ENCODE results near the gene C11orf42.

C11orf42 gene, protein sequence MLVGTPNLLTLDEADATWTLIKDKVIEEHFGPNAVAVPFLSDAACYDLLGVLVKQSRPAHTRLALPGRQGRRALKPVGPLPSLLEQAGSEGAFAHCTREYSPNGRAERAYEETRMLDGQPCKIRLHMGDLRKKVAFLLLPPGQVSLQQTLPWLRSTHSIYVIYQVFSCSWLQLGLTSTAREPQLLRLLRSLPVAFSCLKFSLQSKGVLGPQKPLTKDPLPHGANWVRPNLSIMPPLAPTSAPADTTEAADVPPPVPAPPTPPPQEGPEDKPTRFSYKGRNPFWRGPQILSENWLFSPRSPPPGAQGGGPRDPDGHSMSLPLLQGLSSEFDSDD

DNA sequence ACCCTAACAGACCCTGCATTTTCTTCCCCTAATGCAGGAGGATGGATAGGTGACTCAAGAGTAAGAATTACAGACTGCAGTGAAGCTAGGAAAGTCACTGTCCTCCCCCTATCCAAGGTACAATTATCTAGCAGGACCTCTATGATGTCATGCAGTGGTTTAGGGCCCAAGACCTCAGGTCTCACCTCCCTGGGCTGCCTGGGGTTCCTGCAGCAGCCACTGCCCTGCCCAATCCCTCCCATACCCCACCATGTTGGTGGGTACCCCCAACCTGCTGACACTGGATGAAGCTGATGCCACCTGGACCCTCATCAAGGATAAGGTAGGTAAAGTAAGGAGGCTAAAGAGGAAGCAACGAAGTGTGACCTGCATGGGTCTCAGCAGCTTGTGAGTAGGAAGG, at the start of gene C11orf42:
C11orf42 (plus strand) TSS at position 192 of the 400 bp plus-strand sequence; CDS start at position 251, 59 bp downstream.
- no peak for DNase-seq (ENCODE audit: low read depth in 2 of 2)

DNA sequence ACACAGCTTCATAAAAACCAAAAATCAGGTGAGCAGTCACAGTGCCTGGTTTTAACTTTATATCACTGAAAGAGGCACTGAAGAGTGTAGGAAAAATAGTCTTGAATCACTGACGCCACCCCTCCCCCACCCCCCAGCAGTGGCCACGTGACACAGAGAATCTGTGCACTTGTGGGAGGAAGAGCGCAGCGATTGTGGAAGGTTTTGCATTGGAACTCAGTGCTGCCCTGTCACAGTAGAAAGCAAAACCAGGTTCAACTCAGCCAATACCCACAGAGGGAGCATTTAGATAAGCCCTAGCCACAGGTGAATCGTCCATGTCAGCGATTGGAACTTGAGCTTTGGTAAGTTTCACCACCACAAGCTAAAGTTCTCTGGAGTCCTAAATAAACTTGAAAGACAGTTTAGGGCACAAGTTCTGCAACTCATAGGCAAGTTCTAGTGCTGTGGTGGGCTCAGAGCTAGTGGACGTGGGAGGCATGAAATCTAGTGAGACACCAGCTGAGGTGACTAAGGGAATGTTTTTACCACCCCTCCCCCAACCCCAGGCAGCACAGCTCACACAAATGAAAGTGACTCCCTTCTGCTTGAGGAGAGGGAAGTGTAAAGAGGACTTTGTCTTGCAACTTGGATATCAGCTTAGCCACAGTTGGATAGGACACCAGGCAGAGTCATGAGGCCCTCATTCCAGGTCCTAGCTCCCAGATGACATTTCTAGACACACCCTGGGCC, 48.6 kb upstream of the C11orf42 start:
- no peak for DNase-seq (ENCODE audit: low read depth in 2 of 2)

DNA sequence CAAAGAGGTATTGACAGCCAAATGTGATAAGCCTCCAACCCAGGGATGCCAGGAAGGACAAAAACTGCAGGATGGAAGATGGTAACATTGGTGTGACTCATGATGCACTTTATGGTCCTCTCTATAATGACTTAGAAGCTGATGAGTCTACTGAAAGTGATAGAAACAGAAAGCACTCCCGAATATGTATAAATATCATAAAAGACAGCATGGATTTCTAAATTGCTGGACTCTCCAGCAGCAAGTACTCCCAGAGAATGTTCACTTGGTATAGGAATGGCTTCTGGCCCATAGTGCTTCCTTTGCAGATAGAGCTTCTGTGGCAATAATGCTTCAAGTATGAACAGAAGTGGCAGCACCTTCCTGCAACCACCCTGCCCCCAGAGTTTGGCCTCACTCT, 35.1 kb upstream of the C11orf42 start, which contains the start of gene OR52B2:
OR52B2 (minus strand) TSS at position 101 of the 400 bp plus-strand sequence; CDS start at position 101, 0 bp downstream.
- DNase-seq (ENCODE audit: low read depth in 2 of 2): no peak

DNA sequence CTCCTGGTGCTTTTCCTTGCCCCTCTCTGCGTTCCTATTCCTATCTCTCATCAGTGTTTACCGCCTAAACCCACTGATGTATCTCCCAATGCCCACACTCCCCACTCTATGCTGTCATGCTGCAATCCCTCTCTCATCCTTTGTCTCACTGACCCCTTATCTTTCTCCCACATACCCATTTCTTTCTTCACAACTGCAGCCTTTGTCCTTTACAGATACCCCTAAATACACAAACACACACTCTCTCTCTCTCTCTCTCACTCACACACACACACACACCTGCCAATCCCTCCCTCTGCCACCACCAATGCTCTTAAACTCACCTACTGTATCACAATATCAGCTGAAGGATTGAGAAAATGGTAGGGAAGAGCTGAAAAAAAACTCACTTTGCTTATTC, 29.9 kb upstream of the C11orf42 start:
- no peak for DNase-seq (ENCODE audit: low read depth in 2 of 2)

DNA sequence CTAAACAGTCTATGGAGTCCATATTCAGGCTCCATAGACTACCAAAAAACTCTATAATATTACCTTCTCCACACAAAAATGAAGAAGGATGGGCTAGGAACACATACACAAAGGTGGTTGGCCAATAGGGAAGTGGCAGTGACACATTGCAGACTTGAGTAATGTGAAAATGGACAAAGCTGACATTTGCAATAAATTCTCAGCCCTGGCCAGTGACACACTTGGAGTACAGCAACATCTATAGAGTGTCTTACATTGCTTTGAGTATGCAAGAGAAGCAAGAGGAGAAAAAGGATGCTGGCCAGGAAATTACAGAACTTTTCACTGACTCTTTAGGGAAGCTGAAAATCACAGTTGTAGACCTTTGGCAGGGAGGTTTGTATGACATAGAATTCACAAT, 13.6 kb upstream of the C11orf42 start:
- no peak for DNase-seq (ENCODE audit: low read depth in 2 of 2)

DNA sequence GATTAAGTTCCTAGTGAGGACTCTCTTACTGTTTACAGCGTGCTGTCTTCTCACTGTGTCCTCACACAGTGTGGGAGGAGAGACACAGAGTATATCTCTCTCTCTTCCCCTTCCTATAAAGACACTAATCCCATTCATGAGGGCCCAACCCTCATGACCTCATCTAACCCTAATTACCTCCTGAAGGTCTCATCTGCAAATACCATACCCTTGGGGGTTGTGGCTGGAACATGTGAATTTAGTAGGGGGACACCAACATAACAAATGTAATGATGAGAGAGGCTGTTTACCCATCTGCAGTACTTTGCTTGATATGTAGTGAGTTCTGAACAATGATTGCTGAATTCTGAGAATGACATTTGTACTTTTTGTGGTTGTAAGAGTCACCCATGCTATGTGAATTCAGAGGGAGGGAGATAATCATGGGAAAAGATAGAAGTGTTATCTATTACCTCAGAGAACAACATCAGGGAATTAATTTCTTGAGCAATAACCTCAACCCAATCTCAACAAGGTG, 11.2 kb upstream of the C11orf42 start:
- no peak for DNase-seq (ENCODE audit: low read depth in 2 of 2)

DNA sequence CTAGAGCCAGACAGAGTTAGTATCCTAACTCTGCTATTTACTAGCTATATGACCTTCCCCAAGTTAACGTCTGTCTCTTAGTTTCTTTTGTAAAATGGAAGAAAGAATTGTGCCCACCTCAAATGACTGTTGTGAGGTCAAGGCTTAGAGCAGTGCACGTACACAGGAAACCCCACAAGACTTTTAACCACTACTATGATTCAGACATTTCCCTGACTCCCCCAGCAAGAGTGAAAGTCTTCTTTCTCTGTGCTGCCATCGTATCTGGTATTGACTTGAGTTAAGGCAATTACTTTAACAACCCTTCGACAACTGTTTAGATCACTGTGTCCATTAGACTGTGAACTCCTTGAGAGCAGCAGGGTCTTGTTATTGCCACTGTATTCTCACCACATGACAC, 9.0 kb upstream of the C11orf42 start:
- no peak for DNase-seq (ENCODE audit: low read depth in 2 of 2)

DNA sequence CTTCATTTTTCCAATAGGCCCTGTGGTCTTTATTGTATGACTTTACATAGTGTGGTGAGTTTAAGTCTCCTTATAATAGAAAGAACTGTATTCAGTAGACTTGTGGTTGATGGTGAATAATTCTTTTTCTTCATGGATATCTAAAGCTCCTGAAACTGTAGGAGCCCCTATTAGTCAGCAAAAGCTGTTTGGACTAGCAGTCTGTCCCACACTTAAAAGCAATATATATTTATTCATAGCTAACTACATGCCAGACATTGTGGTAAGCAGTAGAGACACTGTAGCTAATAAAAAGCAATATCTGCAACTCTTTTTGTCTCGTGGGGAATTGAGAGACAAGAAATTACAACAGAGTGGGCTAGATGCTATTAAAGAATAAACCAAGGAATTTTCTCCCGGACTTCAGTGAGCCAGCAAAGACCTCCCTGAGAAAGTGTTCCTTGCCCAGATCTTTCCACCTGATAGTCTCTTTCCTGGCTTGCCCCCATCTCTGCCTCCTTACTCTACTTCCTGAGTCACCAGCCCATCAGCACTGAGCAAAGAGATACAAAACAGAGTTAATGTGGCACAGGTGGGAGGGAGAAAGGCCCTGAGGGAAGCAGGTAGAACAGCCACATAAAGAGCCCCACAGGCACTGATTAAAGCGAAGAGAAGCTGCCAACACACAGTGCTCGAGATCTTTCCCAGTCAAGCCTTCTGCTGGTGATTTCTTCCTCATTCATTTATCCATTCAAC, 7.7 kb upstream of the C11orf42 start:
- no peak for DNase-seq (ENCODE audit: low read depth in 2 of 2)

DNA sequence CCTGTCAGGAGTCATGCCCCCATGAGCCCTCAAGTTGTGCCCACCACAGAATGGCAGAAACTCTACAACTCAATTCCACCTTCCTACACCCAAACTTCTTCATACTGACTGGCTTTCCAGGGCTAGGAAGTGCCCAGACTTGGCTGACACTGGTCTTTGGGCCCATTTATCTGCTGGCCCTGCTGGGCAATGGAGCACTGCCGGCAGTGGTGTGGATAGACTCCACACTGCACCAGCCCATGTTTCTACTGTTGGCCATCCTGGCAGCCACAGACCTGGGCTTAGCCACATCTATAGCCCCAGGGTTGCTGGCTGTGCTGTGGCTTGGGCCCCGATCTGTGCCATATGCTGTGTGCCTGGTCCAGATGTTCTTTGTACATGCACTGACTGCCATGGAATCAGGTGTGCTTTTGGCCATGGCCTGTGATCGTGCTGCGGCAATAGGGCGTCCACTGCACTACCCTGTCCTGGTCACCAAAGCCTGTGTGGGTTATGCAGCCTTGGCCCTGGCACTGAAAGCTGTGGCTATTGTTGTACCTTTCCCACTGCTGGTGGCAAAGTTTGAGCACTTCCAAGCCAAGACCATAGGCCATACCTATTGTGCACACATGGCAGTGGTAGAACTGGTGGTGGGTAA, 6.1 kb upstream of the C11orf42 start, which contains the start of gene OR52W1:
OR52W1 (plus strand) TSS at position 51 of the 637 bp plus-strand sequence; CDS start at position 51, 0 bp downstream.
- no peak for DNase-seq (ENCODE audit: low read depth in 2 of 2)

DNA sequence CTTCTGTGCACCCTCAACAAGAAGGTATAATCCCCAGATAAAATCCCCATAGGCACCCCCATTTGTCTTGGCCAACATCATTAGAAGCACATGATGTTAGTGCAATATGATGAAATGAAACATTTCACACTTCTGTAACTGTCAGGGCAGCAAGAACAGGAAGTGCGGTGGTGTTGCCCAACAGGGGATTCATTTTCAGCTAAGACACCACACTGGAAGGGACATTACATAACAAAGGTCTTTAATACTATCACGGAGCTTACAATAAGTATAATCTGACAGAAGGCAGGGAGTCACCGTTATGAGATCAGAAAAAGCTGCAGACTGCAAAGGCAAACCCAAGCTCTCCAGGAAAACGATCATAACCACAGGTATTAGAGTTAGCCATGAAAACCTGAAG, 4.4 kb upstream of the C11orf42 start:
- peak; percentile 13 for DNase-seq (ENCODE audit: low read depth in 2 of 2)

DNA sequence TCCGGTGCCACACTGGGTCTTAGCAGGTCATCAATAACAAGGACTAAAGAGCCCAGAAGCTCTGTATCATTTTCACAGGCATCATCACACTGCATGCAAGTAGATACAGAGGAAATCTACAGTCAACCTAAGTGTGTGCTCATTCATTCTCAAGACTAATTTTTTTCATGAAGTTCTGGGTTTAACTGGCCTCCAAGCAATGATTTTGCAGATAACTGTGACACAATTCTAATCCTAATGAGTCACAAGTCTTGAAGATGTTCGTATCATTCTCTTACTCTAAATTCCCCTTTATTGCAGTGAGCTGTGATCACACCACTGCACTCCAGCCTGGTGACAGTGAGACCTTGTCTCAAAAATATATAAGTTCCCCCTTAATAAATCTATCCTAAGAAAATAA, 3.9 kb upstream of the C11orf42 start:
- DNase-seq (ENCODE audit: low read depth in 2 of 2): no peak

DNA sequence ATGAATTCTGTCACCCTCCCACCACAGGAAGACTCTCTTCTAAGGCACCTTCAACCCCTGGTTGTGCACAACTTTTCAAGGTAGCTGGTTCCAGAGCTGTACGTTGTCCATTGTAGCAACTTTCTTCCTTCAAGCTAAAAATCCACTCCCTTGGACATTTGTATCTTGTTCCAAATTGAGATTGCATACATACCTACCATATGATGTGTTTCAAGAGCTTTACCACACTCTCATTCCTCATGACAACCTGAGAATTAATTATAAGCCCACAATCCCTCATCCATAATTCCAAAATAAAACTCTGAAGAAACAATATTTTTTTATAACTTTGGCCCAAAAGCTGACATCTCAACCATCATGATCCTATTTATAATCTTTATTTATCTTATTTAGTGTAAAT, 3.3 kb upstream of the C11orf42 start:
- DNase-seq (ENCODE audit: low read depth in 2 of 2): no peak

DNA sequence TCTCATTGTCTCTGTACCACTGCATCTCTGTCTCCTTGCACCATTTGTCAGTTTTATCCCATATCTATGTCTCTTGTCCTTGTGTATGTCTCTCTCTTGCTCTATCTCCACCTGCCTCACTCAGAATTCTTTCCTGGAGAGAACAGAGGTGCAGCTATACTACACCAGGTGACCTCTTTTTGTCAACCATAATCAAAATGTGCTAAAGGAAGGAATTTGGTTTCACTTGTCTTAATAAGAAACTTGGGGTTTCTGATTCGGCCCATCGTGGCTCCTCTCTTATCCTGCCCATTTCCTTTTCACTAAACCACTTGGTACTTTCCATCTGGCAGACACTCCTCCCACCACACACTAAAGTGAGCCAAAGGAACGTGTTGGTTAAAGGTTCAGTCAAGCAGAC, 2.0 kb upstream of the C11orf42 start:
- DNase-seq (ENCODE audit: low read depth in 2 of 2): no peak

DNA sequence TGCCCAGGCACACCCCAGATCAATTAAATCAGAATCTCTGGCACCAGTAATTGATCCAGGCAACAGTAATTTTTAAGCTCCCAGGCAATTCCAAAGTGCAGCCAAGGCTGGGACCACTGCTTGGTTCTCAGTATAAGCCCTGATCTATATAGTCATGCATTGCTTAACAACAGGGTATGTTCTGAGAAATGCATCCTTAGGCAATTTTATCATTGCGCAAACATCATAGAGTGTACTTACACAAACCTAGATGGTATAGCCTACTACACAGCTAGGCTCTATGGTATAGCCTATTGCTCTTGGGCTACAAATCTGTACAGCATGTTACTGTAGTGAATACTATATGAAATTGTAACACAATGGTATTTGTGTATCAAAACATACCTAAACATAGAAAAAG, 651 bp upstream of the C11orf42 start:
- DNase-seq (ENCODE audit: low read depth in 2 of 2): no peak

DNA sequence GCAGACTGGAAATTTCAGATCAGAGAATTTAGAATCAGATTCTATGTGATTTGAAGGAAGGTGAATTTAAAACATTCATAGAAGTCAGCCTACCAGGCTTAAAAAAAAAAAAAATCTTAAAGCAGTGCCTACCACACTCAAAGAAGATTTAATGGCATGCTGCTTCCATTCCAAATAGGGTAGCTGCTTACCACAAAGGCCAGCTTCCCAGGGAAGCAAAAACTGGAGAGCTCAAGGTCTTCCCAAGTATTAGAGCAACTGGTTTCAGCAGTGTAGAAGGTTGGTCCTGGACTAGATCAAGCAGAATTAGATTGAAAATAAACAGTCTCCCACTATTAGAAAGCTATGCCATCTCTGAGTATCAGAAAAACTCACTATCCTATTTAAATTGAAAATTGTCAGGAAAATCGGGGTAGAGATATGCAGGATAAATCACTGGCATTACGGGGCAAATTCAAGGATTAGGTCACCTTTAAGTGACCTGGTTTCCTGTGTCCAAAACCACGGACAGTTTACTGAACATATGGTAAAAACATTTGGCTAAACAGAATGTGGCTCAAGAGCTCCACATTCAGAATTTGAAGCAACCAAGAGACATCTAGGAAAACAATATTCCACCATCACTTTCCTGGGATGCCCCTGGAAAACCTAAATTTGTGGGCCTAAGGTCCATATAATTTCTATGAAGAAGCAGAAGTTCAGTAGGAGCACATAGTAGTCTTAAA, 1.3 kb downstream of the C11orf42 start:
- DNase-seq (ENCODE audit: low read depth in 2 of 2): no peak

DNA sequence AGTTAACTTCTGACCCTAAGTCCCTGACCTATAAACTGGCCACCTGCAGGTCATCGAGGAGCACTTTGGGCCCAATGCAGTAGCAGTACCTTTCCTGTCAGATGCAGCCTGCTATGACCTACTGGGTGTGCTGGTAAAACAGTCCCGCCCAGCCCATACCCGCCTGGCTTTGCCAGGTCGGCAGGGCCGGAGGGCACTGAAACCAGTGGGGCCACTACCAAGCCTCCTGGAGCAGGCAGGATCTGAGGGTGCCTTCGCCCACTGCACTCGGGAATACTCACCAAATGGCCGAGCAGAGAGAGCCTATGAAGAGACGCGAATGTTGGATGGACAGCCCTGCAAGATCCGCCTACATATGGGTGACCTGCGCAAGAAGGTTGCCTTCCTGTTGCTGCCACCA, 4.4 kb downstream of the C11orf42 start:
- DNase-seq (ENCODE audit: low read depth in 2 of 2): no peak

DNA sequence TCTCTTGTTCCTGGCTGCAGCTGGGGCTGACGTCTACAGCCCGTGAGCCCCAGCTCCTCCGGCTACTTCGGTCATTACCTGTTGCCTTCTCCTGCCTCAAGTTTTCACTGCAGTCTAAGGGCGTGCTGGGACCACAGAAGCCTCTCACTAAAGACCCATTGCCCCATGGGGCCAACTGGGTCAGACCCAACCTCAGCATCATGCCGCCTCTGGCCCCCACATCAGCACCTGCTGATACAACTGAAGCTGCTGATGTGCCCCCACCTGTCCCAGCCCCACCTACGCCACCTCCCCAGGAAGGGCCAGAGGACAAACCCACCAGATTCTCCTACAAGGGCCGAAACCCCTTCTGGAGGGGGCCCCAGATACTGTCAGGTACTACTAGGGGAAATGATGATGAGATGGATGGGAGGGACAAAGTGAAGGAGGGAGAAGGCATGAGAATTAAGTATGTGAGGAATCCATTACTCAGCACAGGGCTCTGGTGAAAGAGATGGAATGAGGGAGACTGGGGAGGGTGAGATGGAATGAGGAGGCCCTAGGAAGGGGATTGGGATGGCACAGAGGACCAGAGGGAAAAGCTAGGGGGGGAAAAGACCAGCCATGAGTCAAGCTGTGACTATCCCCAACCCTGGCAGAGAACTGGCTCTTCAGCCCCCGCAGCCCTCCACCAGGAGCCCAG, 5.1 kb downstream of the C11orf42 start:
- DNase-seq (ENCODE audit: low read depth in 2 of 2): no peak

DNA sequence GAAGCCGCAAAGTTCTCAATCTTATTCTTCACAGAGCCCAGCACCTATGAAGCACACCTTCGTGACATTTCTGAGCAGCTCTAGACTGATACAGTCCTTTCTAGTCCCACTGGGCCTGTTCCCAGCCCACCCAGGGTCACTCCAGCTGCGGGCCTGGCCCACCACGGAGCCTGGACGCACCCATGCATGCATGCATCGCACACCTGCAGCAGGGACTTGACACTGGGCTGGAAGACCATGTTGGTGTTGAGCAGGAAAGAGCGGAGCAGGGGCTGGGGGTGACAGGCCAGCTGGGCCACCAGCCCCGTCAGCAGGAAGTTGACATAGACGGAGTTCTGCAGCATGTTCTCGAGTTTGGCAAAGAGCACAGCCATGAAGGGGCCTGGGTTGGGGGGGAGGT, 9.2 kb downstream of the C11orf42 start:
- no peak for DNase-seq (ENCODE audit: low read depth in 2 of 2)

DNA sequence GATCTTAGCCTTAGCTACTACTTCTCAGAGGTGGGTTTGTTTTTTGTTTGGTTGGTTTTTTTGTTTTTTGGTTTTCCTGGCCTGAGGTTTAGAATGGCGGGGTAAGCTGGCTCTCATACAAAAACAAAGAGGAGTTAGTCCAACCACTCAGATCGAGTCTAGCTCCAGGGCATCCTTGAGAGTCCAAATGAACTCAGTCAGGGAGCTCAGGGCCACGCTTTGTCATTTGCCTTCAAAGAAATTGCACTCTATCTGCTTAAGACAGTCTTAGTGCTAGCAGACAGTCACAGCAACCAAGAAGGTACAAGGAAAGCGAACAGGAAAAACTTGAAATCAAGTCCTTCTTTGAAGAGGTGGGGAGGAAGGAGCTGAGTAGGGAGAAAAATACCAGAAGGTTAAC, 11.1 kb downstream of the C11orf42 start:
- no peak for DNase-seq (ENCODE audit: low read depth in 2 of 2)

DNA sequence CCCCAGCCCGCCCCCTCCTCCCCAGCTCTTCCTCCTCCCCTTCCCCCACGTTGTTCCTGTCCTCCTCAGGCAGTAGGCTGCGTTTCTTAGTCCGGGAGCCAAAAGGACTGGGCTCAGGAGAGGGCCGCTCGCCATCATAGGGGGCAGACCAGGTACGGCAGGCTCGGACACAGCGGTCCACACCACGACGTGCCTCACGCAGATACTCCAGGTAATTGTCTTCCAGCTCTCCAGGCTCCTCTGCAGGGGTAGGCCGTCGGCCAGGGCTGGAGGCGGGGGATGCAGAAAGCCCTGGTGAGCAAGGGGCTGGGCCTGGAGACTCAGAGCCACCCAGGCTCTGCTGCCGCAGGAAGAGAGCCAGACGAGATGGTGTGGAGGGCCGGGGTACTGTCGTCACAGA, 12.4 kb downstream of the C11orf42 start:
- DNase-seq (ENCODE audit: low read depth in 2 of 2): no peak
